GM19023 (cell line): ENCODE measurements around the gene WRAP73.

Source experiments
- ATAC-seq: cut with Tn5 transposase; IDR thresholded peaks from one replicate; pipeline ENCODE4 v1.9.1; 2021; ENCODE audit warnings: mild to moderate bottlenecking, moderate library complexity; ENCODE audit not compliant: unreplicated experiment

WRAP73 gene

DNA sequence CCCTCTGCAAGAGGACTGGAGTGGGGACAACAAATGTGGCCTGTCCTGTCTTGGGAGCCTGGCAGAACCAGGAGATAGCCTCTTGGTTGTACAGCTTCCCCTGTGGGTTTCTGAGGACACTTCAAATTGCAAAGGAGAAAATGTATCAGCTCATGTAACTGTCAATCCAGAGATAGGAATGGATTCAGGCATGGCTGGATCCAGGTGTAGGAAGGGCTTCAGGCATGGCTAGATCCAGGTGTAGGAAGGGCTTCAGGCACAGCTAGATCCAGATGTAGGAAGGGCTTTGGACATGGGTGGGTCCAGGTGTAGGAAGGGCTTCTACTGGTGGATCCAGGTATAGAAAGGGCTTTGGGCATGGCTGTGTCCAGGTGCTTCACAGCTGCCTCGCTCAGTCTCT lies 33.3 kb upstream of the WRAP73 start:
- ATAC-seq, result no peak

GRCh38 chr1:3681898-3682806 lies 32.2 kb upstream of the WRAP73 start:
- ATAC-seq, result no peak

- no peak for ATAC-seq
Observed at GRCh38 chr1:3681231-3681897, 31.5 kb upstream of the WRAP73 start.

GRCh38 chr1:3680488-3681230 lies 30.8 kb upstream of the WRAP73 start:
- ATAC-seq, result no peak

DNA sequence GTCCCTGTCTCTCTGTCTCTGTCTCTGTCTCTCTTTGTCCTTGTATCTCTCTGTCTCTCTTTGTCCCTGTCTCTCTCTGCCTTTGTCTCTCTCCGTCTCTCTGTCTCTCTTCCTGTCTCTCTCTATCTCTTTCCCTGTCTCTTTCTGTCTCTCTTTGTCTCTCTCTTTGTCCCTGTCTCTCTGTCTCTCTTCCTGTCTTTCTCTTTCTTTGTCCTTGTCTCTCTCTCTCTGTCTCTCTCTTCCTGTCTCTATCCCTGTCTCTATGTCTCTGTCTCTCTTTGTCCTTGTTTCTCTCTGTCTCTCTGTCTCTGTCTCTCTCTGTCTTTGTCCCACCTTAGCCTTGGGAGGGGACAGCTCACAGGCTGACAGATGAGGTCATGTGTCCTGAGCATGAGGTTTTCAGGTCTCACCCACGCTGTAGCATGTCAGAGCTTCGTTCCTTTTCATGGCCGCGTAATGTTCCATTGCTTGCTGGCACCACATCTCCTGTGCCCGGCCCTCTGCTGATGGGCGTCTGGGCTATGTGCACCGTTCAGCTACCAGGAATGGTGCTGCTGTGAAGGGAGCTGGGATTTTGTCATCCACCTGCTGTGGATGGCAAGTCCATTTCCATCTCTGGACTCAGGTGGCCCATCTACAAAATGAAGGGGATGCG lies 30.0 kb upstream of the WRAP73 start:
- ATAC-seq, result no peak

DNA sequence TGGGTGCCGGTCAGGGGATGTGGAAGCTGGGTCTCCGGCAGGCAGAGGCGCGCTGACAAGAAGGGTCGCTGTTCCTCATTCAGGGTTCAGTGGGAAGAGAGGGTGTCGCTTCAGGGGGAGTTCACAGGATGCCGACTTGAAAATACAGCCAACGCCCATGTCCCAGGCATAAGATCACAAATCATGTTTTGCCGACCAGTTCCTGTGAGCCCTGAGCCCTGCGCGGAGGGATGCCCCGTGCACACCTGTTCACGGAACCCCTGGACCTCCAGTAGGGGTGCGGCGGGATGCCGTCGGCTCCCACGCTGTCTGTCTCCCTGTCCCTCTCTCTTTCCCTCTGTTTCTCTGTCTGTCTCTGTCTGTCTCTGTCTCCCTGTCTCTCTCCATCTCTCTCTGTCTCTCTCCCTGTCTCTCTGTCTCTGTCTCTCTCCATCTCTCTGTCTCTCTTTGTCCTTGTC lies 29.2 kb upstream of the WRAP73 start:
- no peak for ATAC-seq

GRCh38 chr1:3678361-3679097 lies 28.6 kb upstream of the WRAP73 start:
- no peak for ATAC-seq

GRCh38 chr1:3677484-3677883 lies 27.6 kb upstream of the WRAP73 start:
- peak; percentile 1 for ATAC-seq

- peak; percentile 69 for ATAC-seq
Observed at GRCh38 chr1:3676581-3677470, 26.9 kb upstream of the WRAP73 start.

GRCh38 chr1:3675436-3675835 lies 25.5 kb upstream of the WRAP73 start:
- ATAC-seq, result no peak

DNA sequence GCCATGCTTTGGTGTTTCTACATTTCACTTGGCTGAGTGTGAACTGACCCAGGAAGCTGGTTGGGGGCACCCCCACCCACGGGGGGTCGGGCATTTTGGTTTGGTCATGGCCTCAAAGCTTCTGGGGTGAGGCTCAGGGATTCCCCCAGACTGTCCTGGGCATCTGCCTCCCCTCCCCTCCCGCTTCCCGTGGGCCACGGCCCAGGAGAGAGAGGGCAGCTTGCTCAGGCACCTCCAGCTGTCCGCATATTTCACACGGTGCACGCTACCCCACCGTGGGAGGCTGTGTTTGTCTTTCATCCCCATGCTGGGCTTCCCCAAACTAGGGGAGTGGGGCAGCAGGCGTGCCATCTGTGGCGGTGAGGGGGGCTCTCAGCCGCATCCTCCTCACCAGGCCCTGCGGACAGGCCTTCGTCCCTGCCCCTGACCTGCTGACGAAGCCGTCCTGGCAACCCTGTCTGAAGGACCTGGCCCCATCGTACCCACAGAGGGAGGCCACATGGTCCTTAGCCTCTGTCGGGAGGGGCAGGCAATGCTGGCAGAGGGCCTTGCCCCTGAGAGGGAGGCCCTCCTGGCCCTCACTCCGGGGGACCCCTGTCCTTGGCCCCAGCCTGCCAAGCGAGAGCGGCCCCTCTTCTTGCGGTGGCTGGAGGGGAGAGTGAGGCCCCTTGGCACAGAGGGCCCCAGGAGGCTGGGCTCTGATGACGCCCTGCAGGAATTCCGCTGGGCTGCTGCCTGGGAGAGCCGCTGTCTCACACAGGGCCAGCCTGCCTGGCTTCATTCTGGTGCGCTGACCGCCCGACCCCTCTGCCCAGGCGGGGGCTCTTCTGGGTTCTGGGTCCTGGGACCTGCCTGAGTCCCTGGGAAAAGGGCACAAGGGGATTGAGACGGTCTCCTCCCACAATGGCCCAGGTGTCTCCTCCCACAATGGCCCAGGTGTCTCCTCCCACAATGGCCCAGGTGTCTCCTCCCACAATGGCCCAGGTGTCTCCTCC lies 24.5 kb upstream of the WRAP73 start:
- ATAC-seq, result no peak

GRCh38 chr1:3673381-3674099 lies 23.6 kb upstream of the WRAP73 start:
- ATAC-seq, result no peak

DNA sequence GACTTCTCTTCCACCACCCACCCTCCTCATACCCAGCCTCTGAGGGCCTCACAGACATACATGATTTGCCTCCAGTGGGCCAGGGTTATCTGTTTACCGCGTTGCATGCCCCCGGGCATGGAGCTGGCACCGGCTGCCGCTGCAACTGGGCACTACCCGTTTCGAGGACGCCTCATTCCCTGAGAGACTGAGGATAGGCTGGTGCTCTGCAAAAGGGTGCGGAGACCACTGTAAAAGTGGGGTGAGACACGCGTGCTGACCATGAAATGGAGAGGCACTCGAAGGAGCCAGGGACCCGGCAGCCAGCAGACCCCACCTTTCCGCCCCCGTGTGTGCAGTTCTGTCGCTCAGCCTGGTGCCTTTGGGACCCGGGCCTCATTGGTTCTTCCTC lies 23.1 kb upstream of the WRAP73 start:
- ATAC-seq, result no peak

- ATAC-seq, result no peak
Observed at GRCh38 chr1:3672231-3672970, 22.5 kb upstream of the WRAP73 start.

DNA sequence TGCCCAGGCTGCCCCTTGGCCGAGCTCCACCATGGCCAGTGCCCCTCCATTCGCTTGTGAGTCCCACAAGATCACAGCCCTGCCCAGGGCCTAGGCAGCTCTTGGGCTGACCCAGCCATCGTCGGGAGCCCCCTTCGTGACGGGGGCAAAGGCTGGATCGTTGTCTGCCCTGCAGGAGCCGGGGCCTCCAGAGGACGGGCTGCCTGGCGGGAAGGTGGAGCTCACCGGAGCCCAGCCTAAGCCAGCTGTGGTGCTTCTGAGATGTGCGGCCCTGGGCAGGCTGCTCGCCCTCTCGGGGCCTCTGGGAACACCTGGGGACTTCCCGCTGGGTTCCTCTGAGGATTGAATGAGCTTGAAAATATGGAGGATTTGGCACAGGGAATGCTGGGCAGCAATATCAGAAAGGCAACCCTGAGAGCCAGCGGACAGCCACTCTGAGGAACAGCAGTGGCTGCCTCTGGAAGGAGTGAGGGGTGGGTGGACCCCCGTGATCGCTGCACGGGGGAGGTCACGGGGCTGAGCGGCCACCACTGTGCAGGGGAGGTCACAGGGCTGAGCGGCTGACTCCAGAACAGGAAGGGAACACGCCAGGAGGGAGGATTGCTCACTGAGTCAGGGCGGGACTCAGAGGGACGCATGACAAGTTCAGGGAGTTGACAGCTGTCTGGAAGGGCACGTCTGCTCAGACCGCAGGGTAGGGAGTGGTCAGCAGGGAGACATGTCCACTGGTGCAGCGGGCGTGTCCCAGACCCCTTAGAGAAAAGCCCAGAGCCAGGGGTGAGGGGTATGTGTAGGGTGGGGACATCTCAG lies 21.7 kb upstream of the WRAP73 start:
- no peak for ATAC-seq

DNA sequence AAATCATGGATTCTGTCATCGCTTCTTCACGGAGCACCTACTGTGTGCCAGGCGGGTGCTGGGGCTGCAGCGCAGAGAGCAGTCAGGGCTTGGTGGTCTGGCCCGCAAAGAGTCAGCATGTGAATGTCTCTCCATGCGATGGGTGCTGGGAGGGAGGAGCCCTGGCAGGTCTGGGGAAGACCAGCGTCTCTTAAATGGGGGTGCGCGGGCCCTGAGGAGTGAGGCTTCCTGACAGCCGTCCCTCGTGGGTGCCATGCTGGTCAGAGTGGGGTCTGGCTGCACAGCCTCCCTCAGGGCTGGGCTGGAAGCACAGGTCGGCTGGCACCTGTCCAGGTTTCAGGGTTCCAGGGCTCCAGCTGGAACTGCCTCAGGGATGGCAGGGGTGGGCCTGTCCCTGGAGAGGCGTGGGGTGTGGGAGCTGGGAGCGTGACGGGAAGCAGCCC lies 20.9 kb upstream of the WRAP73 start:
- ATAC-seq, result no peak
